Stimulated activated CD8-positive, alpha-beta memory T cell treated with anti-CD3 and anti-CD28 coated beads, Interleukin-12 subunit alpha, Interleukin-12 subunit beta, amount 100 ng/mL, for 4 hours (primary cell): ENCODE results near the gene RASSF3.
"Not testable (repeated sequence)": the region's sequence is repeated elsewhere in the genome, so short reads cannot be mapped to it uniquely, and the experiment has no call there.

Source experiments
- DNase-seq: peaks from one replicate; pipeline ENCODE4 v3.0.0-alpha.2; 2020; ENCODE audit warnings: low read depth

RASSF3 gene

GRCh38 chr12:64595863-64596793 is 14.2 kb upstream of the RASSF3 start:
- DNase-seq: no peak

GRCh38 chr12:64598831-64599230 is 11.5 kb upstream of the RASSF3 start:
- no peak for DNase-seq

GRCh38 chr12:64600164-64600561 is 10.1 kb upstream of the RASSF3 start:
- DNase-seq: no peak

GRCh38 chr12:64603183-64603841 is 7.0 kb upstream of the RASSF3 start:
- DNase-seq: no peak

GRCh38 chr12:64608901-64609535 is 1.3 kb upstream of the RASSF3 start:
- no peak for DNase-seq

- DNase-seq: no peak
These were observed 688 bp upstream of the RASSF3 start for GRCh38 chr12:64609536-64610078.

- peak; percentile 61 for DNase-seq
These were observed 505 bp downstream of the RASSF3 start for GRCh38 chr12:64610660-64611340.

- no peak for DNase-seq
These were observed 1.3 kb downstream of the RASSF3 start for GRCh38 chr12:64611341-64612284.

- no peak for DNase-seq
These were observed 2.5 kb downstream of the RASSF3 start for GRCh38 chr12:64612843-64613242.

GRCh38 chr12:64613775-64614398 is 3.6 kb downstream of the RASSF3 start:
- DNase-seq: not testable (repeated sequence)

- DNase-seq: no peak
These were observed 5.9 kb downstream of the RASSF3 start for GRCh38 chr12:64616201-64616600.

GRCh38 chr12:64618953-64619590 is 8.8 kb downstream of the RASSF3 start:
- no peak for DNase-seq

GRCh38 chr12:64621257-64621942 is 11.1 kb downstream of the RASSF3 start:
- DNase-seq: no peak

GRCh38 chr12:64624035-64624434 is 13.7 kb downstream of the RASSF3 start:
- no peak for DNase-seq

GRCh38 chr12:64625243-64626077 is 15.2 kb downstream of the RASSF3 start:
- DNase-seq: no peak

GRCh38 chr12:64626588-64626987 is 16.3 kb downstream of the RASSF3 start:
- DNase-seq: not testable (repeated sequence)

- DNase-seq: no peak
These were observed 17.5 kb downstream of the RASSF3 start for GRCh38 chr12:64627771-64628170.

GRCh38 chr12:64631197-64631596 is 20.9 kb downstream of the RASSF3 start:
- no peak for DNase-seq
